Fibroblast of skin of abdomen (primary cell): ENCODE measurements around the gene SLC2A4RG.
A peak's percentile ranks its signal among the peaks of the same experiment; 100 is the strongest.

Experiments used
- DNase-seq: peaks from one replicate; pipeline ENCODE4 v3.0.0-alpha.2; 2013

The SLC2A4RG gene

GRCh38 chr20:63699466-63700198, 39.9 kb upstream of the SLC2A4RG start:
- DNase-seq = no peak

- DNase-seq = no peak
Observed at GRCh38 chr20:63700199-63701050, 39.2 kb upstream of the SLC2A4RG start.

- DNase-seq = no peak
Observed at GRCh38 chr20:63701051-63701328, 38.6 kb upstream of the SLC2A4RG start.

GRCh38 chr20:63701329-63702035, 38.1 kb upstream of the SLC2A4RG start:
- DNase-seq = no peak

- DNase-seq = no peak
Observed at GRCh38 chr20:63702036-63702665, 37.4 kb upstream of the SLC2A4RG start.

GRCh38 chr20:63702751-63703470, 36.7 kb upstream of the SLC2A4RG start:
- DNase-seq = no peak

- no peak for DNase-seq
Observed at GRCh38 chr20:63703471-63703975, 36.1 kb upstream of the SLC2A4RG start.

DNA sequence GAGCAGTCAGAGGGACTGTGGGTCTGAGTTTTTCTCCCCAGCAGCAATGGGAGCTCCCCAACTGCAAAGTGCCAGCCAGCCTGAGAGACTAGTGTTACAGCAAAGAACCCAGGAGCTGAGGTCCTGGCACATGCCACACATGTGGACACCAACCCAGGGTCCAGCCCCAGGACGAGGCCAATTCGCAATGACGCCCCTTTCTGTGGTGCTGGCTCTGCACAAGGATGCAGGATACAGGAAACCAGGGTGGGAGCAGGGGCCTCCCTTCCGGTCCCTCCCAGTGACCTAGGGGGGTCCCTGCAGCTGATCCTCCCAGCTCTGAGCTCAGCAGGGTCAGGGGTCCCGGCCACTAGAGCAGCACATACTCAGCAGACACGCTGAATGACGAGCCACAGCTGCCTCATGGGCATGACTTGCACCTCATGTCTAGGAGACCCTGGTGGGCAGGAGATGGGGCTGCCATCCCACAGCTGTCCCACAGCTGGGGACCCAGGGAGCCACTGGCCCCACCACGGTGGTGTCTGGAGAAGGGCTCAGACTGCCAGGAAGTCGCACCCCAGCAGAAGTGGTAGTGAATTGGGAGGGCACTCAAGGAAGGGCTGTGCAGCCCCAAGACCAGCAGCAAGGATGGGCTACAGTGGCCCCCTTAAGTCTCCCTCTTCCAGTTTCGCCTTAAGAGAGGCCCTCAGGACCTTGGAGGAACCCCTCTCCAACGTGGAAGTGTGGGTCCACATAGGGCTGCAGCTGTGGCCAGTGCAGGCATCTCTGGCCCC, 35.4 kb upstream of the SLC2A4RG start:
- no peak for DNase-seq

DNA sequence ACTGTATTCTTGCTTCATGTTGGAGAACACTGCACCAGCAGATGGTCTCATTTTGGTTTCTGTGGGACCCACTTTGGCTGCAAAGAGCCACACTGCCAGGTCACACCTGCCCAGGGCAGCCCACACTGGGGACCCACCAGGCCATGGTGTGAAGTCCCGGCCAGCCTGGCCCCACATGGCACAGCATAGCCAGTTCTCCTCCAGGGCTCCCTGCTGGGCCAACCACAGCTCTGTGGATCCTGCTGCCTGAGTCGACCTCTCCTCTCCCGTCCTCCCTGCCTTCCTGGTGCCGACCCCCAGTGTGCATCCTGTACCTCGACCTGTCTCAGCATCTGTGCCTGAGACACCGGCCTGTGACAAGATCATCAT, 34.8 kb upstream of the SLC2A4RG start:
- no peak for DNase-seq

- DNase-seq = no peak
Observed at GRCh38 chr20:63705232-63706026, 34.1 kb upstream of the SLC2A4RG start.

- no peak for DNase-seq
Observed at GRCh38 chr20:63706027-63706695, 33.4 kb upstream of the SLC2A4RG start.

DNA sequence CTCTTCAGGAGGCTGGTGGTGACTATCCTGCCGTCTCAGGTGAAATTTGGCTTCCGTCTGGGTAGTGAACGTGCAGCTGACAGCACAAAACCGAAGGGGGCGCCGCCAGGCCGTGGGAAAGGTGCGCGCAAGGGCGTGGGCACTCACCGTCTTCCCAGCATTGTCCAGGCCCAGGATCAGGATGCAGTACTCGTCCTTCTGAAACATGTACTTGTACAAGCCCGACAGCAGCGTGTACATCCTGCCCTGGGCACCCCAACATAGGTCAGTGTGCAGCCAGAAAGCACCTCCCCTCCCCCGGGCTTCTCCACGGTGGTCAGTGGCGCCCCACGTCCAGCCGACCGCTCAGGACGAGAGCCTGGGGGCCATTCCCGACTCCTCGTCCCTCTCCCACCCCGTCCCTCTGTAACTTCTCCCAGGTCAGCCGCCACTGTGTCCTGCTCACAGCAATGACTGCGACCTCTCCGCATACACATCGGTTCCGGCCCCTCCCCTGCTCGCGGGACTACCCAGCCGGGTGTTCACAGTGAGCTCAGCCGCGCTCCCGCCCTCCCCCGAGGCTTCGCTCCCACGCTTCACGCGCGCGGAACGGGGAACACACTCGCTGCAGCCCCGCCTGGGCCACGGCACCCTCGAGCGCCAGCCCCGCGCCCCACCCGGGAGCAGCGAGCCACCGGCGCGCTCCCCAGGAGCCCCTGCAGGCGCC, 32.6 kb upstream of the SLC2A4RG start:
- no peak for DNase-seq

DNA sequence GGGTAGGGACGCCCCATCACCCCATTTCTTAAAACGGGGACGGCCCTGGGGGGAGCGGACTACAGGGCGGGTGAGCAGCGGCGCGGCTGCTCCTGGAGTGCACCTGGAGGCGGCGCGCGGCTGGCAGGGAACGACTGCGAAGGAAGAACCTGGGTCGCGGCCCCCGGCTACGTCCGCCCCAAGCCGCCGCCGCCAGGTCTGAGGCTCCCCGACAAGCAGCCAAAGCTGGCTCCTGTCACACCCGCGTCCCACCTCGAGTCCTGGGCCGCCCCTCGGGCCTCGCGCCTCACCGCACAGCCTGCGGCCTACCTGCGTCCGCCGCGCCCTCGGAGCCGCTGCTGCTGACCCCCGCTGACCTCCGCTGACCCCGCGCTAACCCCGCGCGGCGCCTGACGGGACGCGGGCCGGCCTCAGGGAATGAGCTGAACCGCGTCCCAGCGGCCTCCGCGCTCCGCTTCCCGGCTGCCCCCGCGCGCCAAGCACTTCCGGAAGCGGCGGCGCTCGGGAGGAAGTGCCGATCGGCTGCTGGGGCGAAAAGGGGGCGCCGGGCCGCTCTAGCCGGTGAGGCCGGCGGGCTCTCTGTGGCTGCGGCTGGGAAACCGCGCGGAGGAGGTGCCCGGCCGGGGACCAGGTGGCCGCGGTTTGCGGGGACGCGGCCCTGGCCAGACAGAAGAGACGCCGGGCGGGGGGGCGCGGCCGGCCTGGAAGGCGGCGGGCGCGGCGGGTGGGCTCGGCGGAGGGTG, 31.8 kb upstream of the SLC2A4RG start, which contains the start of the genes ARFRP1 and ZGPAT:
TSS of gene ARFRP1 (minus strand) at position 419 of the 743 bp plus-strand sequence. CDS start 885 bp downstream, outside the sequence.
TSS of gene ZGPAT (plus strand) at position 482 of the 743 bp plus-strand sequence. CDS start 542 bp downstream, outside the sequence.
- DNase-seq = peak; percentile 79

DNA sequence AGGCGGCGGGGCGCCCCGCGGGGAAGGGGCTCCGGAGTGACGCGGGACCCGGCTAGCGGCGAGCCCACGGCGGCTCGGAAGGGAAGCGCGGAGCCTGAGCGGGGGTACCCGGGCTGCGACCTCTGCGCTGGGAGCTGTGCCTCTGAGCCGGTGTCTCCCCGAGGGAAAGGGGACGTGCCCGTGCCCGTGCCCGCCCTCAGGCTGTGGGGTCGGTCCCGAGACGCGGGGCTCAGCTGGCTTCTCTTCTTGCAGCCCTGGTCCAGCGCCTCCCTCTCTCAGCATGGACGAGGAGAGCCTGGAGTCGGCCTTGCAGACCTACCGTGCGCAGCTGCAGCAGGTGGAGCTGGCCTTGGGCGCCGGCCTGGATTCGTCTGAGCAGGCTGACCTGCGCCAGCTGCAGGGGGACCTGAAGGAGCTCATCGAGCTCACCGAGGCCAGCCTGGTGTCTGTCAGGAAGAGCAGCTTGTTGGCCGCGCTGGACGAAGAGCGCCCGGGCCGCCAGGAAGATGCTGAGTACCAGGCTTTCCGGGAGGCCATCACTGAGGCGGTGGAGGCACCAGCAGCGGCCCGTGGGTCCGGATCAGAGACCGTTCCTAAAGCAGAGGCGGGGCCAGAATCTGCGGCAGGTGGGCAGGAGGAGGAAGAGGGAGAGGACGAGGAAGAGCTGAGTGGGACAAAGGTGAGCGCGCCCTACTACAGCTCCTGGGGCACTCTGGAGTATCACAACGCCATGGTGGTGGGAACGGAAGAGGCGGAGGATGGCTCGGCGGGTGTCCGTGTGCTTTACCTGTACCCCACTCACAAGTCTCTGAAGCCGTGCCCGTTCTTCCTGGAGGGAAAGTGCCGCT, 31.1 kb upstream of the SLC2A4RG start:
- no peak for DNase-seq

DNA sequence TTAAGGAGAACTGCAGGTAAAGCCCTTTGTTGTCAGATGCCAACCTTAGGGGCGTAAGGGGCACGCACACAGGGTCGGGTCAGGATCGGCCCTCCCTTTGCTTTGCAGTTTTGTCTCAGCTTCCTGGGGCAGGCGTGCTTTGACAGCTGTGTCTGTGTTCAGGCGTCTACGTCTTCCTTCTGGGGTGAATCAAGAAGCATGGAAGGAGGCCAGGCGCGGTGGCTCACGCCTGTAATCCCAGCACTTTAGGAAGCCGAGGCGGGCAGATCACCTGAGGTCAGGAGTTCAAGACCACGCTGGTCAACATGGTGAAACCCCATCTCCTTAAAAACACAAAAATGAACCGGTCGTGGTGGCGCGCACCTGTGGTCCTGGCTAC, 30.4 kb upstream of the SLC2A4RG start:
- no peak for DNase-seq

GRCh38 chr20:63711085-63711645, 28.4 kb upstream of the SLC2A4RG start:
- no peak for DNase-seq

- no peak for DNase-seq
Observed at GRCh38 chr20:63712191-63712590, 27.4 kb upstream of the SLC2A4RG start.
